GM18951 (cell line): ENCODE measurements around the gene SPATC1L.

Experiments
- POLR2A ChIP-seq: IDR thresholded peaks from 4 replicates; pipeline ENCODE4 v1.6.1; 2011; ENCODE audit warnings: mild to moderate bottlenecking; ENCODE audit not compliant: insufficient read length, insufficient read depth; ENCODE audit errors: extremely low read depth
- in situ Hi-C: fragments of 300-500 bp; cut with MboI; formaldehyde crosslinking; loops from one replicate; pipeline ENCODE4 v1.12.0; 2022; ENCODE audit warnings: low sequenced_read_pairs, mixed read lengths, inconsistent platforms; ENCODE audit not compliant: unreplicated experiment

Gene SPATC1L

DNA sequence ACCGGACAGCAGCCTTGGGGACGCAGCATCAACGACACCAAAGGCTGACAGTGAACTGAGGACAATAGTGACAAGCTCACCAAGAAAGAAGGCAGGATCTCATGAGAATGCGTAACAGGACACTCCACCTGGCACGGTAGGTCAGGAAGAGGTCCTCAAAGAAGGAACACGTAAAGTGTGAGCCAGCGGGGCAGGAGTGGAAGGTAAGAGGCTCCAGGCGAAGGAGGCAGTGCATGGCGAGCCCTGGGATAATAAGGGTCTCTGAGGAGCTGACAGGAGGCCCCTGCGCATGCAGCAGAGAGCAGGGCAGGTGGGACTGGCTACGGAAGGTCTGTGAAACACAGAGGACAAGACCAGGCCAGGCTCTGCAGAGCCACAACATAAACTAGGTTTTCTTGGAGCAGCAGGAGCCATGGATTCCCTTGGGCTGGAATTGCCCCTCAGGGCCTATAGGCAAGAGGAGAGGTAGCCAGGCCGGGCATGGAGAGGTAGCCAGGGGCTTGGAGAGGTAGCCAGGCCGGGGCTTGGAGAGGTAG, 36.1 kb upstream of the SPATC1L start:
- TF ChIP-seq POLR2A = no peak
- in situ Hi-C loops = no loop called here

DNA sequence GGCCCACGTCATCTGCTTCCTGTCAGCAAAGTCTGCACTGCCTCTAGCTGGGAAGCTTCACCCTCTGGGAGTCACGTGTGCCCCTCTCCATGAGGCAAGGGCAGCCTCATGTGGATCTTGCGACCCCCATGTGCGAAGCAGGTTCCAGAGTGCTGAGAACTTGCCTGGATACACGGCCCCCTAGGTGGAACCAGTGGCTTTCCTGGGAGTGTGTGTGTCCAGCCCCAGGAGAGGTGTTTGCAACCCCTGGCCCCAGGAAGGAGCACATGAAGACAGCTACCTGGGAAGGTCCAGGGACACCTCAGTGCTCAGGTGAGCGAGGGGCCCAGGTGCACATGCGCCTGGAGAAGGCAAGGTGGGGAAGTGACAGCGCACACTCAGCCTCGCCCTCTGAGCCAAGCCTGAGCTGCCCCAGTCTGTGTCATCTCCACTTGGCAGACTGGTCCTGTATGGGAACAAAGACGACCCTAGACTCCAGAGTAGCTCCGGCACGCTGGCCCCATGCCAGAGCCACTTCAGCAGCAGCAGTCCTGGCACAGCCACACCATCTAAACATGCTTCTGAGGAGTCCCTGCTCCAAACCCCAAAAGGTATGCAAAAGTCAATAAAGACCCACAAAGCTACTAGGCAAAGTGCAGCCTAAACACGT, 35.5 kb upstream of the SPATC1L start:
- no peak for TF ChIP-seq POLR2A
- in situ Hi-C loops = no loop called here

- in situ Hi-C loops = no loop called here
- TF ChIP-seq POLR2A = no peak
Measured at GRCh38 chr21:46218906-46219590, 34.8 kb upstream of the SPATC1L start.

GRCh38 chr21:46217511-46218196, 33.4 kb upstream of the SPATC1L start:
- no peak for TF ChIP-seq POLR2A

GRCh38 chr21:46216132-46216747, 32.0 kb upstream of the SPATC1L start:
- no peak for TF ChIP-seq POLR2A
- in situ Hi-C loops = no loop called here

More at GRCh38 chr21:46217511-46218196, 33.4 kb upstream of the SPATC1L start:
- in situ Hi-C loops = no loop called here

DNA sequence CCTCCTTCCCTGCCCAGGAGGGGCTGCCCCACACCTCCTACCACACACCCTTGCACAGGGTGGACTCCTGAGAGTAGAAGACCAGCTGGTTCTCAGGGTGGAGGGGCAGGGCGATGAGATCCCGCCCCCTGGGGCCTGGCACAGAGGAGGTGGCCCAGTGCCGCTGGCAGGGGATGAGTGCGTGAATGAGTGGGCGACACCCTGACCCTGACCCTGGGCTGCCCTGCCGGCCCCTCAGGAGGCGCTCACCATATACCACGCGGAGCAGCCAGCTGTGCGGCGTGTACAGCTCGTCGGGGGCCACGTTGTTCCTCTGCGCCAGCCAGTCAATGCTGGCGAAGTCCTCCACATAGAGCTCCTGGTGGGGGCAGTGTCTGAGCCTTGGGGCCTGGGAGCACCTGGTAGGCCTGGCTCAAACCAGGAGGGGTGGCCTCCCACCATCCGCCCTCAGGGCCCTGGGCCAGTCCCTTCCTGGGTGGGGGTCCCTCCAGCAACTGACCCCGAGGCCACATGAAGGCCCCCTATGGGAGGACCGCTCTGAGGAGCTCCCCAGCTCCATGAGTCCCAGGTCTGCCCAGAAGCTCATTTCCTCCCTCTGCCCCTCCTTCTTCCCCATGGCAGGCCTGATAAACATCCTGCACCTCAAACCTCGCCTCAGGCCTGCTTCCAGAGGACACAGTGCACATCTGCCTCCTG, 31.3 kb upstream of the SPATC1L start:
- in situ Hi-C loops = no loop called here
- no peak for TF ChIP-seq POLR2A

DNA sequence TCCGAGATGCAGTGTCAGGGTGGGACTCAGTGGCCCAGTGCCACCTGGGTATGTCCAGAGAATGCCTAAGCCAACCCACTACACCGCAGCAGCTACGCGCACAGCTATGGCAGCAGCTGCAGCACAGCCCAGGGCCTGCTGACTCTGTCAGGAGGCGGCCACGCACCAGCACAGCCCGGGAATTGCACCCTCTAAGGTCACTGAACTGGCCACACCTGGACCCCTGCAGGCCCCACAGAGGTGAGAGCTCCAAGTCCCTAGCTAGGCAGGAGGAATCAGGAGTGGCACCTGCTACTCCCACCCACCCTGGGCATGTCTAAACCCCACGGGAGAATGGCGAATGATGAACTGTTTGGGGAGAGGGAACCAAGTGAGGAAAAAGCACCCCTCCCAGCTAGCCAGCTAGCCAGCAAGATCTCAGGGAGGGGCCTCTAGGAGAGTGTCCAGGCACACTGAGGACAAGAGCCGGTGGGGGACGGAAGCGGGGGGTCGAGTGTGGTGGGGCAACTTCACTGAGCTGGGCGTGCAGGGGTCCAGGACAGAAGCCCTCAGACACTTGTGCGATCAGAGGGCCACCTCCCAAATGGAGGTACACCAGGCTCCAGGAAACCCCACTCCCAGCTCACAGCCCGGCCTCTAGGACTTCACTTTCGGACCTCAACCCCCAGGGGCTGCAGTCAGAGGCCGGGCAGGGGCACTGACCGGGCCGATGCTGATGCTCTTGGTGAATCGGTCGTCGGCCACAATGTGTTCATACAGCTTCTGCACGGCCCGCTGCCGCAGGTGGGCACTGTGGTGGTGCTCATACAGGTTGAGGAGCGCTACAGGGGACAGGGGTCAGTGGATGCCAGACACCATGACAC, 30.4 kb upstream of the SPATC1L start:
- no peak for TF ChIP-seq POLR2A
- in situ Hi-C loops = no loop called here

- in situ Hi-C loops = no loop called here
- TF ChIP-seq POLR2A = no peak
Measured at GRCh38 chr21:46213620-46214286, 29.5 kb upstream of the SPATC1L start.

- no peak for TF ChIP-seq POLR2A
- in situ Hi-C loops = no loop called here
Measured at GRCh38 chr21:46212721-46213484, 28.6 kb upstream of the SPATC1L start.

GRCh38 chr21:46211786-46212720, 27.8 kb upstream of the SPATC1L start:
- in situ Hi-C loops = no loop called here
- no peak for TF ChIP-seq POLR2A
